ENCODE data around the gene PARP1. TPM values are rescaled to one million over a fixed set of nuclear protein-coding genes. Genes with fewer than 3 reads are reported as not detected.

The PARP1 gene
- total RNA-seq, 1 experiment from 2014 or later, result 213 TPM

- no peaks in the 10 kb centered on the region for H3K79me2 ChIP-seq (ENCODE audit: insufficient read depth, low read length)
- H3K9ac ChIP-seq (ENCODE audit: low read length), result no peak overlapping the region
- H3K9me3 ChIP-seq (ENCODE audit: control insufficient read depth in 1 of 2, insufficient read depth in 1 of 2, low read depth in 1 of 2, low read length in 2 of 2), result no peaks in the 10 kb centered on the region
- ChIA-PET CTCF (no interaction called here), POLR2A (no interaction called here), RAD21 (ENCODE audit: low non-redundant PET in 1 of 2, low total read pairs in 2 of 2, uncharacterized antibody in 2 of 2, unreplicated experiment in 2 of 2) (no interaction called here)
- no peak overlapping the region for H3K27ac ChIP-seq (ENCODE audit: low read depth, low read length)
- no peak overlapping the region for H3K4me2 ChIP-seq (ENCODE audit: low read length)
- H3K27me3 ChIP-seq (ENCODE audit: insufficient read depth, low read length), result no peaks in the 10 kb centered on the region
- TF ChIP-seq SP1 (IDR thresholded peaks at IDR 0.05; ENCODE audit: low read depth), result no peak
- no TSS peak for BruUV-seq (replicated peaks)
- H3K36me3 ChIP-seq (ENCODE audit: control insufficient read depth in 1 of 2, insufficient read depth in 2 of 2, low read length in 2 of 2), result no peaks in the 10 kb centered on the region
- DNase-seq (ENCODE audit: low read depth, low spot score) (no peak), ATAC-seq (no peak)
- no peaks in the 10 kb centered on the region for H3K9me2 ChIP-seq (ENCODE audit: insufficient read depth)
- no peak overlapping the region for H2AFZ ChIP-seq (ENCODE audit: low read depth, low read length, poor library complexity, severe bottlenecking)
- no peaks in the 10 kb centered on the region for H4K20me1 ChIP-seq (ENCODE audit: insufficient read depth)
- intact Hi-C loops (cut with micrococcal nuclease), result no loop called here
- no peak overlapping the region for H3K4me3 ChIP-seq (replicated peaks in 1 of 2; ENCODE audit: low read depth in 1 of 2, low read length in 2 of 2)
- no peaks in the 10 kb centered on the region for H3K4me1 ChIP-seq (ENCODE audit: control insufficient read depth in 1 of 2, insufficient read depth in 2 of 2, low read length in 2 of 2)
These were observed 46.5 kb upstream of the PARP1 start for GRCh38 chr1:226454349-226454748.

DNA sequence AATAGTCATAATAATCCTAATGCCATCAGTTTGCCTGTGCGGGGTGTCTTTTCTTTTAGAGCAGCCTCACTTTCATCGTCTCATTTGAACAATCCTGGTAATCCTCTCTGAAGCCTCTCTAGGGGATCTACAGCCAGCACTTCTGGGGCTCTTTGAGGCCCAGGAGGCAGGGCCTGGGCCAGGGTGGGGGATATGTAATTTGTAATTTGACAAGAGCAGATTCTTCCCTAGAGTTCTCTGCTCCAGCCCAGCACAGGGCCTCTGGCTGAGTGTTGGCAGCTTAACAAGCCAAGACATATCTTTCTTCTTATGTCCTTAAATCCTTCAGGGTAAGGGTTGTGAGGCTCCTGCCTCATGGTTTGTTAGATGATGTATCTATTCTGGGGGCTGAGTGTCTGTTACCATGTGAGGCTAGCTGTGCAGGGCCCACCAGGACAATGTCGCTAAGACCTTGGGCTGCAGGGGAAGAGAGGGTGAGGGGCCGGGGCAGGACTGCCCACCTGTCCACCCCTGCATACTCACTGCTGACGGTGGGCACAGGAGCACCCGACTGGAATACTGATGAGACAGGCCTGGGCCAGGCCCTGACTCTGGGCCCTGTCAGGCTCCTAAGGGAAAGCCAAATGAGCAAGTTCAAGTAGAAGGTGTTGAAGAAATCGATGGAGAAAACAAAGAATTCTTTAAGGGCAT lies 45.3 kb upstream of the PARP1 start:
- BruUV-seq (replicated peaks), result no TSS peak
- ChIA-PET RAD21 (ENCODE audit: low non-redundant PET in 1 of 2, low total read pairs in 2 of 2, uncharacterized antibody in 2 of 2, unreplicated experiment in 2 of 2) (no interaction called here), CTCF (no interaction called here), POLR2A (no interaction called here)
- Histone ChIP-seq H3K27ac (ENCODE audit: low read depth, low read length) (no peak overlapping the region), H3K27me3 (ENCODE audit: insufficient read depth, low read length) (no peaks in the 10 kb centered on the region), H3K9ac (ENCODE audit: low read length) (no peak overlapping the region), H3K4me1 (ENCODE audit: control insufficient read depth in 1 of 2, insufficient read depth in 2 of 2, low read length in 2 of 2) (peaks cover 0 to 6% of the 10 kb centered on the region in 2 experiments; a peak in 2 of 4 replicates), H3K9me3 (ENCODE audit: control insufficient read depth in 1 of 2, insufficient read depth in 1 of 2, low read depth in 1 of 2, low read length in 2 of 2) (no peaks in the 10 kb centered on the region), H3K4me2 (ENCODE audit: low read length) (no peak overlapping the region), H4K20me1 (ENCODE audit: insufficient read depth) (no peaks in the 10 kb centered on the region), H3K9me2 (ENCODE audit: insufficient read depth) (no peaks in the 10 kb centered on the region), H3K79me2 (ENCODE audit: insufficient read depth, low read length) (no peaks in the 10 kb centered on the region), H2AFZ (ENCODE audit: low read depth, low read length, poor library complexity, severe bottlenecking) (no peak overlapping the region), H3K4me3 (replicated peaks in 1 of 2; ENCODE audit: low read depth in 1 of 2, low read length in 2 of 2) (no peak overlapping the region), H3K36me3 (ENCODE audit: control insufficient read depth in 1 of 2, insufficient read depth in 2 of 2, low read length in 2 of 2) (no peaks in the 10 kb centered on the region)
- DNase-seq (ENCODE audit: low read depth, low spot score) (no peak), ATAC-seq (no peak)
- intact Hi-C loops (cut with micrococcal nuclease), result no loop called here
- no peak for TF ChIP-seq CEBPB (IDR thresholded peaks at IDR 0.05; ENCODE audit: low read depth)
- TF ChIP-seq TCF7L2 (IDR thresholded peaks at IDR 0.05; ENCODE audit: borderline replicate concordance, extremely low read depth, insufficient read depth, insufficient read length), result no peak
- TF ChIP-seq ELF1 (IDR thresholded peaks at IDR 0.05; ENCODE audit: borderline replicate concordance, low read depth), result no peak
- no peak for TF ChIP-seq EZH2 (IDR thresholded peaks at IDR 0.05)
- no peak for TF ChIP-seq CTCF (IDR thresholded peaks at IDR 0.05 in 2 of 3, conservative IDR thresholded peaks at IDR 0.05 in 1 of 3; ENCODE audit: borderline replicate concordance in 1 of 3, insufficient read depth in 1 of 3, low read depth in 2 of 3, low read length in 2 of 3)
- no peak for TF ChIP-seq YY1 (IDR thresholded peaks at IDR 0.05; ENCODE audit: extremely low read depth, insufficient replicate concordance, low read depth, low read length)
- TF ChIP-seq ZFX (IDR thresholded peaks at IDR 0.05), result no peak
- TF ChIP-seq REST (IDR thresholded peaks at IDR 0.05; ENCODE audit: low read depth), result no peak
- no peak for TF ChIP-seq POLR2A (IDR thresholded peaks at IDR 0.05; ENCODE audit: borderline replicate concordance, extremely low read depth, insufficient read depth, insufficient read length)
- no peak for TF ChIP-seq CBX3 (IDR thresholded peaks at IDR 0.05; ENCODE audit: low read depth)
- no peak for TF ChIP-seq SP1 (IDR thresholded peaks at IDR 0.05; ENCODE audit: low read depth)

All from HCT116 (cell line).